HG03196 (cell line): ENCODE data around the gene MANF.

Source experiments
- ATAC-seq: cut with Tn5 transposase; IDR thresholded peaks from one replicate; pipeline ENCODE4 v1.9.1; 2021; ENCODE audit not compliant: unreplicated experiment

MANF gene

GRCh38 chr3:51388286-51389029 lies 3.4 kb downstream of the MANF start:
- ATAC-seq: no peak

DNA sequence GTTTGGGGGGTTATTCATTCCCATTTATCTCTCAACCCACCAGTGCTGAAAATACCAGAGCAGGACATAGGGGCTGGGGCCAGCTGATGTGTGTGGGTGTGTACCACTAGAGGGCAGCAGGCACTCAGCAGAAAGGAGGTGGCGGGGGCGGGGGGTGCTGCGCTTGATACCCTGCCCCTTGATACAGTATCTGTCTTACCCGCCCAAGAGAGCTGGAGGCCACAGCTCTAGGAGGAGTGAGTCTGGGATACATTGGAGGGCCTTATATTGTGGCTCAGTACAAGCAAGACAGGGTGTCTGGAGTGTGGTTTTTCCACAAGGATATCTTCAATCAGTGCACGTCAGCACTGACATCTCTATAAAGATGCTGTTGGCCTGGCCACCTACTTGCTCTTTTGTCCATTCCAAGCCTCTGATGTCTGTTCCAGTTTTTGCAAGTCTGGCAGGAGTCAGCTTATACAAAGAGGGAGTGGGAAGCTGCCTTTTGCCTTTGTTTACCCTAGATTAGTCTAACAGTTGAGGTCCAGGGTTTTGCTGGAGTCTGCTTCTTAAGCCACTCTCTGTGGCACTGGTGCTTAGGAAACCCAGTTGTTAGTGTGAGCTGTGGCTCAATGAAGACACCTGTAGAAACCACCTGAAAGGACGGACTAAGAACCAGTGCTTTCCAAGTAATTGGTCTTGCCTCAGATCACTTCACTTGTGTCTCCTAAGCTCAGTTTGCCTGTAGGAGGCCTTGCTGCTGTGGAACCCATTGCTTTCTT lies 4.5 kb downstream of the MANF start:
- ATAC-seq: no peak

- peak; percentile 13 for ATAC-seq
These were observed 5.4 kb downstream of the MANF start for GRCh38 chr3:51390246-51391074.

DNA sequence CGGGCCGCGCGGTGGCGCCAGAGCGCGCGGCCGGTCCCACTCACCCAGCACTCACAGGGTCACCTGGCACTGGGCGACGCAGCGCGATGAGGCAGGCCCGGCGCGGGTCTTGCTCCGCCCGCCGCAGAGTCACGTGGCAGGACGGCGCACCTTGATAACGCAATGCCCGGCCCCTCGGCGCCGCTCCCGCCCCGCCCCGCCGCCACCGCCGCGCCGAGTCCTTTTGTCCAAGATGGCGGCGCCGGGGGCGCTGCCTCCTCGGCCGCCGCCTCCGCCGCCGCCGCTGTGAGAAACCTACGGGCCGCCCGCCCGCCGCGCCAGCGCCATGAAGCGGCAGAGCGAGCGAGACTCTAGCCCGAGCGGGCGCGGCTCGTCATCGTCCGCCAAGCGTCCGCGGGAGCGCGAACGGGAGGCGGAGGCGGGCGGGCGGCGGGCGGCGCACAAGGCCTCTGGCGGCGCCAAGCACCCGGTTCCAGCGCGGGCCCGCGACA lies 6.0 kb downstream of the MANF start, which contains the start of gene RBM15B:
TSS of gene RBM15B (plus strand) at position 211 of the 491 bp plus-strand sequence. CDS start at position 326, 115 bp downstream.
- ATAC-seq: peak; percentile 94

GRCh38 chr3:51391566-51392354 lies 6.7 kb downstream of the MANF start:
- ATAC-seq: peak; percentile 10

DNA sequence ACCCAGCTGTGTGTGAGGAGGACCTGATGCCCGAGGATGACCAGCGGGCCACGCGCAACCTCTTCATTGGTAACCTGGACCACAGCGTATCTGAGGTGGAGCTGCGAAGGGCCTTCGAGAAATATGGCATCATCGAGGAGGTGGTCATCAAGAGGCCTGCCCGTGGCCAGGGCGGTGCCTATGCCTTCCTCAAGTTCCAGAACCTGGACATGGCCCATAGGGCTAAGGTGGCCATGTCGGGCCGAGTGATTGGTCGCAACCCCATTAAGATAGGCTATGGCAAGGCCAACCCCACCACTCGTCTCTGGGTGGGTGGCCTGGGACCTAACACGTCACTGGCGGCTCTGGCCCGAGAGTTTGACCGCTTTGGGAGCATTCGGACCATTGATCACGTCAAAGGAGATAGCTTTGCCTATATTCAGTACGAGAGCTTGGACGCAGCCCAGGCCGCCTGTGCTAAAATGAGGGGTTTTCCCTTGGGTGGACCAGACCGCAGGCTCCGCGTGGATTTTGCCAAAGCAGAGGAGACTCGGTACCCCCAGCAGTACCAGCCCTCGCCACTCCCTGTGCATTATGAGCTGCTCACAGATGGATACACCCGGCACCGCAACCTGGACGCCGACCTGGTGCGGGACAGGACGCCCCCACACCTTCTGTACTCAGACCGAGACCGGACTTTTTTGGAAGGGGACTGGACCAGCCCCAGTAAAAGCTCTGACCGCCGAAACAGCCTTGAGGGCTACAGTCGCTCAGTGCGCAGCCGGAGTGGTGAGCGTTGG lies 7.5 kb downstream of the MANF start:
- no peak for ATAC-seq

DNA sequence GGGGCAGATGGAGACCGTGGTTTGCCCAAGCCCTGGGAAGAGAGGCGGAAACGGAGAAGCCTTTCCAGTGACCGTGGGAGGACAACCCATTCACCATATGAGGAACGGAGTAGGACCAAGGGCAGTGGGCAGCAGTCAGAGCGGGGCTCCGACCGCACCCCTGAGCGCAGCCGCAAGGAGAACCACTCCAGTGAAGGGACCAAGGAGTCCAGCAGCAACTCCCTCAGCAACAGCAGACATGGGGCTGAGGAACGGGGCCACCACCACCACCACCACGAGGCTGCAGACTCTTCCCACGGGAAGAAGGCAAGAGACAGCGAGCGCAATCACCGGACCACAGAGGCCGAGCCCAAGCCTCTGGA lies 8.0 kb downstream of the MANF start:
- ATAC-seq: no peak

- ATAC-seq: no peak
These were observed 8.5 kb downstream of the MANF start for GRCh38 chr3:51393564-51393963.

GRCh38 chr3:51394541-51394940 lies 9.4 kb downstream of the MANF start:
- no peak for ATAC-seq

DNA sequence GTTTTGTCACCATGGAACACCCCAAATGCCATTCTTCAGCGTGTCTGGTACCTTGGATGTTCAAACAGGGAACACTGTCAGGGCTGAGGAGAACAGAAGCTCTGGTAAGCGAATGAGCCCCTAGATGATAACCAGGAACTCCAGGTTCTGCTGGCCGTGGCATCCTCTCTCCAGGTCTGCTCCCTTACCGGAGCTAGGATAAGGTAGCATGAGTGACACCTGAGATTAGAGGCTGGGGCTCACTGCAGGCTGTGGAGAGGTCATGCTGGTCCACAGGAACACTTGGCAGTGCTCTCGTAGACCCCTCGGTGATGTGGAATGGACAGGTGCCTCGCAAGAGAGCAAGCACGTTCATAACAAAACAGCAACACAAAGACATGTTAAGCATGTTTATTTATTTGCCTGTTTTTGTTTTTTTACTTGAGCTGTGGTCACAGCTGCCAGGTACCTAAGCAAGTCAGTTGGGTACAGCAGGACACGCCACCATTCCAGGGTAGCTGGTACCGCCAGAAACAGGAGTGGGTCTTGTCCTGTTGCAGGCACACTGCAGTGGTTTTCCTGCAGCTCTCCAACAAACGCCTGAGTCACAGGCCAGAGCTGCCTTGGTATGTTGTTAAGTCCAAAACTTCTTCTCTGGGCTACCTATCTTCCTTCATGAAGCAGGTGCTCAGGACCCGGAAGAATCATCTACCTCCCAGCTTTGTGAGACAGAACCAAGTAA lies 10.6 kb downstream of the MANF start:
- no peak for ATAC-seq

- ATAC-seq: no peak
These were observed 11.3 kb downstream of the MANF start for GRCh38 chr3:51396401-51396800.

GRCh38 chr3:51397392-51397791 lies 12.3 kb downstream of the MANF start:
- ATAC-seq: no peak

DNA sequence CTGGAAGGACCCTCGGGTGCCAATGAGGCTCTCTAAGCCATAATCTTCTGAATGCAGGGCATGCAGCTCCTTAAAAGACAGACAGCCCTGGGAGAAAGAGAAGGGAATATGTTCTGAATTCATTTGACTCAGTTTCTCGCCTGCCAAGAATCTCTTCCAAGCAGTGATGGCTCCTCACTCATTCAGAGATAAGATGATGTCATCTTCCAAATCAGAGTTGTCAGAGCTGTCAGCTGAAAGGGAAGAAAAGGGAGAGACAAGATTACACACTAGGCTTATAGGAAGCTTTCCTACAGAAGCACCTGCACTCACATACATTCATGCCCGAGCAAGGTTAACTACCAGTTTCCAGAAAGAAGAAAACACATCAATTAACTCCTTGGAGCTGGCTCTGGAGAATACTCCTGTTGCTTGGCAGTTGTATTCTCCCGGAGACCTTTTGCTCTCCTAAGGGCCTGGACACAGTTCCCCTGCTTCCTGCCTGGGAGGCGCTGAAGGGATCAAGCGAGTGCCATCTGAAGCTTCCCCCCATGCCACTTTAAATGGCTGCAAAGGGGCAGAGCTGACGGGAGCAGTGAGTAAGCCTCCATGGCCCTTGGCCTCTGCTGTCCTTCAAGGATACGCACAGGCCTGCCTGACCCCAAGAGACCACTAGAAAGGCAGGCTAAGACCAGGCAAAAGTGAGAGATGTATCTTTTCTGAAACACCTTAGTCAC lies 13.7 kb downstream of the MANF start:
- ATAC-seq: no peak

DNA sequence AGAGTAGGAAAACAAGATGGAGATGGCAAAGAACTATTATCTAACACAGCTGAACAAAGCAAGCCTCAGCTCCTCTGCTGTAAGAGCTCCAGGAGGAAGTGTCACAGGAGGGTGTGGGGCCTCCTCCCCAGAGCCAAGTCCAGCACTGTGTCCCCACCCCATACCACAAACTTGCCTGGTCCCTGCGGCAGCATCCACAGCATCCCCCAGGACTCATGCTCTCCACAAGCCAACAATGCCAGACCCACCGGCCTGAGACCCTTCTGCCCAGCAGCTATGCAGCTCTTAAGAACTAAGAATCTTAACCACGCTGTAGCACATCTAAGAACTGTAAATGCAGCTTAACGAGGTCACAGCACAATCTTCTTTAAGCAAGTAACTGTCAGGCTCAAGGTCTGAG lies 15.1 kb downstream of the MANF start:
- no peak for ATAC-seq

DNA sequence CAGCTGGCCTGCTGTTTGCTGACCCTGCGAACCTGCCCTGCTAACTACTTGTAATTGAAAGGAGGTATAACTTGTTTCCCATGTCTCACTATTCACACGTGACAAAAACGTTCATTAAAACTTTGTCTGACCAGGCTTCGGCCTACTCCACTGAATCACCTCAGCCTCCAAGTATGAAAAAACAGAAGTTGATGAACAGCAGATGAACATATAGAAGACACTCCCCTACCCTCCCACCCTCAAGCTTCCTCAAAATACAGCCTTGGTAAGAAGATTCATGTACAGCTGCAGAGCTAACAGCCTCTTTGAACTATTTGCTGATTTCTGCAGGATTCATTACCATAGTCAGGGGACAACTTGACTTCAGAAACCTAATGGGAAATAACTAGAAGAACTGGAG lies 16.6 kb downstream of the MANF start:
- no peak for ATAC-seq

GRCh38 chr3:51403675-51404074 lies 18.6 kb downstream of the MANF start:
- ATAC-seq: no peak

- ATAC-seq: no peak
These were observed 22.9 kb downstream of the MANF start for GRCh38 chr3:51408021-51408420.

- ATAC-seq: no peak
These were observed 23.7 kb downstream of the MANF start for GRCh38 chr3:51408813-51409212.

DNA sequence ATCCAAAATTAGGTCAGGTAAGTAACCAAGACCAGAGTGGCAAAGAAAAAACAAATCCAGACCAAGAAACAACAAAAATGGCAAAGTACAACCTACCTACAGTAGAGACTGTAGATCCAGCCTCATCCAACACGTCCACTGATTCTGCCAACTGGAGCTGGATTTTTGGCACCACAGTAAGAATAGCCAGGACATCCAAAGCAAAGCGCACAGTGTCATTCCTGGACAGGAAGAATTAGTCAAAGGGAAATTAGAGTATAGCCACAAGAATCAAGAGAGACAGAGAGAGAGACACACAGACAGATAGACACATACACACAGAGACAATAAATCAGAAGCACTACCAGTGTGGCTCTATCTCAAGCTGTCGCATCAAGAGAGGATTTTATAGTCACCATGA lies 37.1 kb downstream of the MANF start:
- no peak for ATAC-seq
